ENCODE data around the gene PRDX2.
"Not testable (repeated sequence)": the region's sequence is repeated elsewhere in the genome, so short reads cannot be mapped to it uniquely, and the experiment has no call there.

PRDX2 gene

DNA sequence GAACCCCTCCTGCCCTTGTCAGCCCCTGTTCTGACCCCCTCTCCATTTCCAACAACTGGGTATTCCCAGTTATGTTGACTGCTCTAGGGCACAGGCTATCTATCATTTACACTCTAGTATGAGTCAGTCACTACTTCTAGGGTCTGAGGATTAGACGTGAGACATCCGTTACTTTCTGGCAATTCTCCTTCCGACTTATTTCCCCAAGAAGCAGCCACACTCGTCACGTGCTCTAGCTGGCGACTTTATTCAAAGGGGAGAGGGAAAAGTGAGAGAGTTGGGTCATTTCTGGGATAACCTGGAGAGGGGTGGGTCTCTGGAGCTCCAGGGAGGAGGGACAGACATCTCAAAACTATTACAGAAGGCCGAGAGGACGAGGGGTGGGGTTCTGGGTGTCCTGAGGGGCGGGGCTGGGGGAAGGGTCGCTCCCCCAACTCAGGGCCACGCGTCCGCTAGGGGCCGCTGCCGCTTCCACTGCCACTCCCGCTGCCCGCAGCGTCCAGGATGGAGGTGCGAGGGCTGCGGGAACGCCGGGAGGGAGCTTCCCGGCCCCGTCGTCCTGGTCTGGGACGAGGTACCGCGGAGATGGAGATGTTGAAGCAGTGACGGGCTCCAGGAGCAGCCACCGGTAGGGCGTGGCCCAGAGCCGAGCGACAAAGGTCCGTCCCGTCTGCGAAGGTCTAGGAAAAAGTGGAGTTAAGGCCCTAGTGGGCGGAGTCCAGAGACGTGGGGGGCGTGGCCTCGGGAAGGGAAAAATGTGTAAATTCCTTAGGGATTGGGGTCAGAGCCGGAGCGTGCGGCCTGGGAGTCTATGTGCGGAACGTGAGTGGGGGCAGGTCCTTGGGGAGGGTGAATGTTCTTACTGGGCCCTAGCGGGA lies 23.9 kb upstream of the PRDX2 start:
- no peak for DNase-seq

- DNase-seq: no peak
These were observed 20.2 kb upstream of the PRDX2 start for GRCh38 chr19:12821761-12822160.

- not testable (repeated sequence) for DNase-seq
These were observed 16.2 kb upstream of the PRDX2 start for GRCh38 chr19:12817810-12818209.

- DNase-seq: not testable (repeated sequence)
These were observed 15.6 kb upstream of the PRDX2 start for GRCh38 chr19:12817188-12817587.

DNA sequence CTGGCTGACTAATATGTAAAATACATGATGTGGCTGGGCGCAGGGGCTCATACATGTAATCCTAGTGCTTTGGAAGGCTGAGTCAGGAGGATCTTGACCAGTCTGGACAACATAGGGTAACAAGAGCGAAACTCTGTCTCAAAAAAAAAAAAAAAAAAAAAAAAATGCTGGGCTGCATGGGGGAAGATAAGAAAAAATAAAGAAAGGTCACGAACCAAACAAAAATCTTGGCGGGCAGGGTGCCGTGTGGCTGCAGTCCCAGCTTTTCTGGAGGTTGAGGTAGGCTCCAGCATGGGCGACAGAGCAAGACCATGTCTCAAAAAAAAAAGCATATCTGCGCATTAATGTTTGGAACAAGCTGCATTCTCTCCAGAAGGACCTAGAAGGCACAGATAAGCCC lies 13.5 kb upstream of the PRDX2 start:
- DNase-seq: no peak

DNA sequence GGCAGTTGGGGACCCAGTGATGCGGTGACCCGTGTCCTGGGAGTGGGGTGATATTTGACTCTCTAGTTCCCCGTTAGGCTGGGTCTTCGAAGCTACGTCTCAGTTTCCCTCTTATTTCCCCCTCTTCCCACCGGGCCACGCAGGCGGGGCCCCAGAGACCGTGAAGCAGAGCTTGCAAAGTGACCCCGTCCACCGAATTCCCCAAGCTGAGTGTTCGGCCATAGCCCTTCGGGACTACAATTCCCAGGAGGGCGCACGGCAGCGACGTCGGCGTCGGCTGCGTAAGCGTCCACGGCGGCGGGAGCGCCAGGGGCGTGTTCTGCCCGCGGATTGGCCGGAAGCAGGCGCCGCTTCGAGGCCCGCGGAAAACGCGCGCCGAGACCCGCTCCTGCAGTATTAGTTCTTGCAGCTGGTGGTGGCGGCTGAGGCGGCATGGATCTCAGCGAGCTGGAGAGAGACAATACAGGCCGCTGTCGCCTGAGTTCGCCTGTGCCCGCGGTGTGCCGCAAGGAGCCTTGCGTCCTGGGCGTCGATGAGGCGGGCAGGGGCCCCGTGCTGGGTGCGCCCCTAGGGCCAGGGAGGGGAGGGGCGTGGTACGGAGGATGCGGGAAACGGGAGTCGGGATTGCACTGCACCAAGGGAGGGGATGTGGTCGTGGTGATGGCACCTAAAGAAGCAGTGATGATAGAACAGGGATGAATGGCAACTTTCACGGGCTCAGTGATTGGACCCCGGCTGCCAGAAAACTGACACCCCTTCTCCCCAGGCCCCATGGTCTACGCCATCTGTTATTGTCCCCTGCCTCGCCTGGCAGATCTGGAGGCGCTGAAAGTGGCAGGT lies 4.9 kb upstream of the PRDX2 start, which contains the start of gene RNASEH2A:
RNASEH2A (plus strand) TSS at position 343 of the 840 bp plus-strand sequence; CDS start at position 433, 90 bp downstream.
- no peak for DNase-seq

DNA sequence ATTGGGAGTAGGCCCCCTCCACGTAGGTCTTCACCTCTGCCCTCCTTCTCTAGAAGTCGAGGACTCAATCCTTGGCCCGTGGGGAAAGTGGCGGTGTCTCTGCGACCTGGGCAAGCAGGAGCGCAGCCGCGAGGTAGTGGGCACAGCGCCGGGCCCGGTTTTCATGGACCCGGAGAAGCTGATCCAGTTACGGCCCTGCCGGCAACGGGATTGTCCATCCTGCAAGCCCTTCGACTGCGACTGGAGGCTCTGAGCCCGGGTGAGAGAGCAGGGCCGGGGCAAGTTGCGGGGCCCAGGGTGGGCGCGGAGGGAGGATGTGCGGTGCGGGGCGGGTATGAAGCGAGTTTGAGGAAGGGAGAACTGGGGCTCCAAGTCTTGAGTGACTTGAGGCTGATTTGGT lies 2.5 kb upstream of the PRDX2 start:
- no peak for DNase-seq

DNA sequence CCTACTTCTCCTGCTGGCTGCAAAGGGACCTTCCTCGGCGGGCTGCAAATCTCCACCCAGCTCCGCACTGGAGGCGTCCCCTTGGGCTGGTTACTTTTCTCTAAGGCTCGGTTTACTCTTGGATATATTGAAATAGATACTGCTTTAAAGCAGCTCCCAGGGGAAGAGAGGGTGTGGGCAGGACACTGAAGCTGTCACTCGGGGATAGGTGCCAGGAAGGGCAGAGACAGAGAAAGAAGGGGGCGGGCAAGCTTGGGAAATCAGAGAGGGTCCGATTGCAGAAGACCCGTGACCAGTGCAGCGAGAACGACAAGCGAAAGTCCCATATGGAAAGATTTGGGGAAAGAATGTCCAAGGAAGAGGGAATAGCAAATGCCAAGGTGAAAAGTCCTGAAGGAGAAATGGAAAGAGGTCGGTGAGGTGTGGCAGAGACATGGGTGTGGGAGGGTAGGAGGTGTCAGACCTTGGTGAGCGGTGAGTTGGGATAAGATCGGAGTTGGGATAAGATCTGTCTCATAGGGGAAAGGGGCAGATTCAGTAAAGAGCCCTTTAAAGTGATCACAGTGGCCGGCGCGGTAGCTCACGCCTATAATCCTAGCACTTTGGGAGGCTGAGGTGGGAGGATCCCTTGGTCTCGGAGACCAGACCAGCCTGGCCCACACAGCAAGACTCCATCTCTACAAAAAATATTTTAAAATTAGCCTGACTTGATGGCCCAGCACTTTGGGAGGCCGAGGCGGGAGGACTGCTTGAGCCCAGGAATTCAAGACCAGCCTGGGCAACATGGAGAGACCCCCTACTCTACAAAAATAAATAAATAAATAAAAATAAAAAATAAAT lies 887 bp upstream of the PRDX2 start:
- DNase-seq: no peak

- DNase-seq: no peak
These were observed 606 bp downstream of the PRDX2 start for GRCh38 chr19:12800923-12801465.

DNA sequence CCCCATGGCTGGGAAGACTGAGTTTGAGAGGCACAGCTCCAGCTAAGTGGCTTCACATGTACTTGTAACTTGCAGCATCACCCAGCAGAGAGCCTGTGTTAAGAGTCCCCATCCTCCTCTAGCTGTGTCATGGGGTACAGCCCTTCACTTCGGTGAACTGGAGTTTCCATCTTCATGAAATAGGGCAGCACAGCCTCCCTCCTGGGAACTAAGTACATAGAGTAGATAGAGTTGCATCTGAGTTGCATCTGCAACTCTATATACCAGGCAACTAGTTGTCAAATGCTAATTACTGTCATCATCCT lies 1.2 kb downstream of the PRDX2 start:
- no peak for DNase-seq

DNA sequence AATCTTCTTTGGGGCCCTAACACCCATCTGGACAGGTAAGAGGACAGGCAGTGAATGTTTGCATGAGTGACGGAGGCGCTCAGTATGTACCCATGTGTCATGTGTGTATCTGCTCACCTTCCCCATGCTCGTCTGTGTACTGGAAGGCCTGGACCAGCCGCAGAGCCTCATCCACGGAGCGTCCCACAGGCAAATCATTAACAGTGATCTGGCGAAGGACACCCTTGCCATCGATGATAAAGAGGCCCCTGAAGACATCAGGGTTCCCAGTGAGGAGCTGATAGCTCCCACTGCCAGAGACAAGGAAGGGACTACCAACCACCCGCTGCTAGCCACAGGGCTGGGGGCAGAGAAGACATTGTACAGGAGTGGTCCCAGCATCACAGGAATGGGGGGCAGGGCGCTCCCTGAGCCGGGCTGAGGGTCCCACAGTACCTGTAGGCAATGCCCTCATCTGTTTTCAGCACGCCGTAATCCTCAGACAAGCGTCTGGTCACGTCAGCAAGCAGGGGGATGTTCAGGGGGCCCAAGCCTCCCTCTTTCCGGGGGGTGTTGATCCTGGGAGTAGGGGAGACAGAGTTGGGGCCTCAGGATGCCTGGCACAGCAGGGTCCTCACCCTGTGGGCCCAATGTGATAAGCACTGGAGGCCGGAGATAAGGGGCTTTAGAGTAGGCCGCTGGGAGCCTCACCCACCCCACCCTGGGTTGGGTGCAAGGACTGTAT lies 1.7 kb downstream of the PRDX2 start:
- DNase-seq: no peak

GRCh38 chr19:12797607-12798006 lies 4.0 kb downstream of the PRDX2 start:
- not testable (repeated sequence) for DNase-seq

GRCh38 chr19:12797141-12797587 lies 4.4 kb downstream of the PRDX2 start:
- no peak for DNase-seq

DNA sequence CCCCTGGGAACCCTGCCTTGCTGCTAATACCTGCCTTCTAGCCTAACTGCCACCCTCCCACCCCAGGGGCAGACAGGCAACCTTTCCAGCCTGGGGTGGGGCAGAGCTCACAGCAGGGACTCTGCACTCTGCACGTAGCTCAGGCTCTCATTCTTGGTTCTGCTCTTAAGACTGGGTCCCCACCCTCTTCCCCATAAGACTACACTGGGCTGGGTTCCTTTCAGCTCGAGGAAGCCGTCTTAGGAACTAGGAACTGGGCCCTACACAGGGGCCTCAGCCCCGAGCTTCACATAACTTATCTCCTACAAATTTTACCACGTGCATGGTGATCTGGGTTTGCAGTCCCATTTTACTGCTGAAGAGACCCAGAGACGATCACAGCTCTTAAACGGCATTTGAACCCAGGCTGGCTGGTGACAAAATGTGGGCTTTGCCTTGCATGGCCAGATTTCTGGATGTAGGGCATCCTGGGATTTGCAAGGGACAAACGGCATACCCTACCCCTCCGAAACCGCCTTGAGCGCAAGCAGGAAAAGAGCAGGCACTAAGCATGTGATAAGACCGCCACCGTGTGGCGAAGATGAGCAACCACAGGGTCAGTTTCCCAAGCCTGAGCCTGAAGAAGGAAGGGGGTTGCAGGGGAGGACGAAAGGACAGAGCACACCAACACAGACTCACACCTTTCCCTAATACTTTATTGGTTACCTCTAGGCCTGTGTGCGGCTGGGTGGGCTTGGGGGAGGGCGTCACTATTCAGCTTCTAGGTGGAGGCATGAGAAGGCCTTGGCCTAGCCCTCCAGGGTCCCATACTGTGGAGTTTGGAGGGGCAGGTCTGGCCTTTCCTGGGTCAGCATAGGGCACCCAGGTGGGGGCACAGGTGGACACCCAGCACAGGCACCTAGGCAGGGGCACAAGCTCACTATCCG lies 5.2 kb downstream of the PRDX2 start:
- DNase-seq: no peak

DNA sequence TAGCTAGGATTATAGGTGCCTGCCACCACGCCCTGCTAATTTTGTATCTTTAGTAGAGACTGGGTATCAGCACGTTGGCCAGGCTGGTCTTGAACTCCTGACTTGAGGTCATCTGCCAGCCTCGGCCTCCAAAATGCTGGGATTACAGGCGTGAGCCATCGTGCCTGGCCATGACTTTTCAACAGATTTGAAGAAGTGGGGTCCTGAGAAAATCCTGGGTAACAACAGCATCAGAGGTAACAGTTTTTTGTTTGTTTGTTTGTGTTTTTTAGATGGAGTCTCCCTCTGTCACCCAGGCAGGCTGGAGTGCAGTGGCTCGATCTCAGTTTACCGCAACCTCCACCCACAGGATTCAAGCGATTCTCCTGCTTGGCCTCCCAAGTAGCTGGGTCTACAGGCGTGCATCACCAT lies 6.6 kb downstream of the PRDX2 start:
- DNase-seq: no peak

- DNase-seq: no peak
These were observed 7.2 kb downstream of the PRDX2 start for GRCh38 chr19:12794196-12794941.

DNA sequence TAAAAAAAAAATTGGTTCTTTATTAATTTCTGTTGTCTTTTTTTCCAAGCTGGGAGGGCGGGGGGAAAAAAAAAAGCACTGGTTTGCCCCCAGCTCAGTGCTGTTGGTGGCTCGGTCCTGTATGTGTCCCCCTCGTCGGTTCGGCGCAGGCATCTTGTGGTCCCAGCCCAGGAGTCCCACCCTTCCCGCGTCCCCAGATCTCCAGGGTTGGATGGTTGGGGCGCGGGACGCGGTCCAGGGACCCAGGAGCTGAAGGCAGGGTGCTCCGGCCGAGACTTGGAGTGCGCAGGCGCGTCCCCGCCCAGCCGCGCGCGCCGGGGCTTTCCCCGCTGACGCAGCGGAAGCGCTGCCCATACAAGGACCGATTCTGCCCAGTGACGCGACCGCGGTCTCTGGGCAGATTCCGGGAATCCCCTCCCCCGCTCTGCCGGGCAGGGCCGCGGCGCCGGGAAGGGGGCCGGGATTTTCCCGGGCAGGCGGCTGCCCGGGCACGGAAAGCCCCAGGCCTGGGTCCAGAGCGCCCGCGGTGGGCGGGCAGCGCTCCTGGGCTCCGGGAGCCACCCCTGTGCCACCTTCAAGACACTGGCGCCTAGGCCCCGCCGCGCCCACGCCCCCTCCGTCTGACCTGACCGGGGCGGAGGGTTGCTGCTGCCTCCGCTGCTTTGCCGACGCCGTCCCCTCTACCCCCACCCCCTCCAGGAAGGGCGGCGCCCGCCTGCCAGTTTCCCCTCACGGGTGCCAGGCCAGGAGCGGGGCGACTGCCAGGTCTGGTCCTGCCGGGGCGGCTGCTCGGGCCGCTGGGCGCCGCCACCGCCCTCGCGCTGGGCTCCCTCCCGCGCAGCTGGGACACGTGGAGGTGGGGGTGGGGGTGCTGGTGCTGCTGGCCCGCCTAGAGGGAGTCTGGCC lies 8.1 kb downstream of the PRDX2 start:
- DNase-seq: peak; percentile 62

- DNase-seq: no peak
These were observed 8.7 kb downstream of the PRDX2 start for GRCh38 chr19:12792853-12793289.
